Gastroesophageal sphincter (tissue), 3 donors: ENCODE results near the gene VAX1.
A peak's percentile ranks its signal among the peaks of the same experiment; 100 is the strongest.

Source experiments
- CTCF ChIP-seq, 4 experiments: fragments of 200-600 bp in 2 of 4; fragments of 450-650 bp in 2 of 4; sonication (generic) in 1 of 4; IDR thresholded peaks; one replicate each; pipeline ENCODE4 v1.5.1; 2017 to 2019; ENCODE audit warnings: antibody characterized with exemption in 4 of 4, mild to moderate bottlenecking in 2 of 4, moderate library complexity in 2 of 4
- EP300 ChIP-seq: sonication (generic); formaldehyde crosslinking; IDR thresholded peaks from one replicate; pipeline ENCODE4 v1.6.1; 2017; ENCODE audit warnings: antibody characterized with exemption, mild to moderate bottlenecking
- POLR2A ChIP-seq, 2 donors: fragments of 450-650 bp; IDR thresholded peaks; one replicate each; pipeline ENCODE4 v1.6.1; 2017; ENCODE audit warnings: antibody characterized with exemption in 2 of 2, mild to moderate bottlenecking in 2 of 2, moderate library complexity in 1 of 2
- POLR2AphosphoS5 ChIP-seq: sonication (generic); formaldehyde crosslinking; IDR thresholded peaks from one replicate; pipeline ENCODE4 v1.6.1; 2017; ENCODE audit warnings: antibody characterized with exemption

GRCh38 chr10:117165538-117166417 lies 27.7 kb upstream of the VAX1 start:
- peak in 2 of 4 experiments; percentile 6 to 66 for TF ChIP-seq CTCF (IDR thresholded peaks at IDR 0.05)
- TF ChIP-seq POLR2AphosphoS5, result no peak
- TF ChIP-seq POLR2A (IDR thresholded peaks at IDR 0.05), result no peak
- TF ChIP-seq EP300, result no peak
